ENCODE measurements around the gene CTCFL. TPM values are rescaled to one million over a fixed set of nuclear protein-coding genes. Genes with fewer than 3 reads are reported as not detected.

CTCFL gene
- total RNA-seq, 2 experiments from 2014 or later, result 0.63 TPM; not detected in 1

DNA sequence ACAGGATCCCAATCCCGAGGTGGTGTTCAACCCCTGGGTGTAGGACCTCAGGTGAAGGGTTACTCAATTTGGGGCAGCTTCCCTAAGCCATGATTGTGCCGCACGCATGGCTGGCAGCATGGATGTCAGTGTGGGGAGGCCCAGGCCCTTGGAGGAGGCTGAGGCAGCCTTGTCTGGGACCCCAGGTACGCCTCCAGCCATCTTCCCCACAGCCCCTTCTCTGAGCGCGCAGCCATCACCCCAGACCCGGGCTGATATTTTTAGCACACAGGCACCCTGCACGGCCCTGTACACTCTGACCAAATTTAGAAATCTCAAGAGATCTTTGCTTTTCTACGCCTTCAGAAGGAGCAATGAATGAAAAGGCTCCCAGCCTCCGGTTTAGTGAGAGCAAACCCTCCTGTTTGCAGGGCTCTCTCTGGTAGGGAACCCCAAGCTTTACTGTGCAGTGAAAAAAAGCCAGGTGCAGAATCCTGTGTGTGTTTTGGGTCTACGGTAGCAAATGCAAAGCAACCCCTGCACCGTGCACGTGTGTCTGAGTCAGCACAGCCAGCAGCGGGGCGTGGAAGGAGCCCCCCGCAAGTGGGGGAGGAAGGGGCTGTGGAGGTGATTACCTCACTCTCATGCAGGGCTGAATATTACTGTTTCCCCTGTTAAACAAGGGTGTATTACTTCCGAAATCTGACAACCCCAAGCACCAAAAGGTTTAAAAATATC, 44.3 kb downstream of the CTCFL start:
- peak; percentile 95 for DNase-seq (ENCODE audit: low spot score)
- peaks cover 95% of the 10 kb centered on the region for H3K4me1 ChIP-seq (ENCODE audit: insufficient read depth, low read length, poor library complexity, severe bottlenecking)
- peak overlapping the region; percentile 99 for H3K27ac ChIP-seq (ENCODE audit: low read depth, low read length, poor library complexity, severe bottlenecking)
- H3K9me2 ChIP-seq (ENCODE audit: insufficient read depth, low read length), result no peaks in the 10 kb centered on the region
- ChIA-PET POLR2A (interaction anchor here (1.0 to 6.1 kb wide), 7 partner anchors 10 to 139 kb away, joined by 3 to 92 read pairs (median 6); partner anchors contain the start of genes RBM38 and ZBP1), CTCF (ENCODE audit: unreplicated experiment) (interaction anchor here (0.6 to 1.9 kb wide), 2 partner anchors 10 to 13 kb away, joined by 3 to 9 read pairs; no protein-coding TSS in a partner anchor)
- H3K9me3 ChIP-seq (ENCODE audit: low read length), result peaks cover 3% of the 10 kb centered on the region; the same call in 1 of the 2 replicates
- no peak overlapping the region for H2AFZ ChIP-seq (ENCODE audit: low read length)
- intact Hi-C loops (cut with micrococcal nuclease; ENCODE audit: unreplicated experiment), result loop anchor here (2.0 to 5.0 kb wide), 3 partner anchors 30 to 202 kb away; no protein-coding TSS in a partner anchor
- peaks cover 10% of the 10 kb centered on the region for H3K36me3 ChIP-seq (ENCODE audit: insufficient read depth, low read length)
- peaks cover 22% of the 10 kb centered on the region for H3K79me2 ChIP-seq (ENCODE audit: insufficient read depth, low read depth, low read length)
- peak overlapping the region; percentile 98 for H3K4me2 ChIP-seq (ENCODE audit: low read length)
- BruUV-seq (replicated peaks), result no TSS peak
- no peaks in the 10 kb centered on the region for H4K20me1 ChIP-seq (ENCODE audit: insufficient read depth, low read length)
- H3K4me3 ChIP-seq (ENCODE audit: low read depth, low read length, poor library complexity, severe bottlenecking), result peak overlapping the region; percentile 62
- TF ChIP-seq, protein P1, sequence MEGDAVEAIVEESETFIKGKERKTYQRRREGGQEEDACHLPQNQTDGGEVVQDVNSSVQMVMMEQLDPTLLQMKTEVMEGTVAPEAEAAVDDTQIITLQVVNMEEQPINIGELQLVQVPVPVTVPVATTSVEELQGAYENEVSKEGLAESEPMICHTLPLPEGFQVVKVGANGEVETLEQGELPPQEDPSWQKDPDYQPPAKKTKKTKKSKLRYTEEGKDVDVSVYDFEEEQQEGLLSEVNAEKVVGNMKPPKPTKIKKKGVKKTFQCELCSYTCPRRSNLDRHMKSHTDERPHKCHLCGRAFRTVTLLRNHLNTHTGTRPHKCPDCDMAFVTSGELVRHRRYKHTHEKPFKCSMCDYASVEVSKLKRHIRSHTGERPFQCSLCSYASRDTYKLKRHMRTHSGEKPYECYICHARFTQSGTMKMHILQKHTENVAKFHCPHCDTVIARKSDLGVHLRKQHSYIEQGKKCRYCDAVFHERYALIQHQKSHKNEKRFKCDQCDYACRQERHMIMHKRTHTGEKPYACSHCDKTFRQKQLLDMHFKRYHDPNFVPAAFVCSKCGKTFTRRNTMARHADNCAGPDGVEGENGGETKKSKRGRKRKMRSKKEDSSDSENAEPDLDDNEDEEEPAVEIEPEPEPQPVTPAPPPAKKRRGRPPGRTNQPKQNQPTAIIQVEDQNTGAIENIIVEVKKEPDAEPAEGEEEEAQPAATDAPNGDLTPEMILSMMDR (conservative IDR thresholded peaks at IDR 0.05; ENCODE audit: low read length), result no peak
- no peak for TF ChIP-seq EZH2phosphoT487 (IDR thresholded peaks at IDR 0.05; ENCODE audit: borderline replicate concordance, low read depth, low read length)

DNA sequence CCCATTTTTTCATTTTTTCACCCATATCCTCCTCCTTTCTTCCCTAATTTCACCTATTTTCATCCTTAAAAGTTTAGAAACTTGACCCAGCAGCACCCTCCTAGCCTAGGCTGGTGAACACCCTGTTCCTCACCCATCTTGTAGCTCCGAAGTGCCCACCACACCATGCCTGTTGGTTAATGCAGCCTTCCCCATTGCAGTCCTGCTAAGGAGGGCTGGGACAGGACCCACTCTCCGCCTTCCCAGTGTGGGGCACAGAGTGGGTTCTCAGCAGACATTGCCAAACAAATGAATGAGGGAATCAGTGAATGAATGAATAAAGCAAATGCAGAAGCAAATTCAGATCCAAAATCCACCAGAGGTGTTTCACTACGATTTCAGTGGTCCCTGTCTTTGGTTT, 45.7 kb downstream of the CTCFL start:
- H4K20me1 ChIP-seq (ENCODE audit: insufficient read depth, low read length), result no peaks in the 10 kb centered on the region
- DNase-seq (ENCODE audit: low spot score), result no peak
- H3K9me3 ChIP-seq (ENCODE audit: low read length), result no peaks in the 10 kb centered on the region
- H3K4me3 ChIP-seq (ENCODE audit: low read depth, low read length, poor library complexity, severe bottlenecking), result no peak overlapping the region
- no peaks in the 10 kb centered on the region for H3K36me3 ChIP-seq (ENCODE audit: insufficient read depth, low read length)
- H3K9me2 ChIP-seq (ENCODE audit: insufficient read depth, low read length), result no peaks in the 10 kb centered on the region
- CTCF ChIA-PET (ENCODE audit: unreplicated experiment), result no interaction called here
- peaks cover 9% of the 10 kb centered on the region for H3K79me2 ChIP-seq (ENCODE audit: insufficient read depth, low read depth, low read length)
- intact Hi-C loops (cut with micrococcal nuclease; ENCODE audit: unreplicated experiment), result loop anchor here (5.0 kb wide), 1 partner anchor 162 kb away; no protein-coding TSS in a partner anchor
- TF ChIP-seq EZH2phosphoT487 (IDR thresholded peaks at IDR 0.05; ENCODE audit: borderline replicate concordance, low read depth, low read length), result no peak
- TF ChIP-seq, protein P1 (conservative IDR thresholded peaks at IDR 0.05; ENCODE audit: low read length), result no peak
- H3K4me2 ChIP-seq (ENCODE audit: low read length), result peak overlapping the region; percentile 98; the same call in 1 of the 2 replicates
- H3K4me1 ChIP-seq (ENCODE audit: insufficient read depth, low read length, poor library complexity, severe bottlenecking), result peaks cover 98% of the 10 kb centered on the region
- no TSS peak for BruUV-seq (replicated peaks)
- peak overlapping the region; percentile 84; the same call in 1 of the 2 replicates for H2AFZ ChIP-seq (ENCODE audit: low read length)
- peak overlapping the region; percentile 99 for H3K27ac ChIP-seq (ENCODE audit: low read depth, low read length, poor library complexity, severe bottlenecking)
- POLR2A ChIA-PET, result interaction anchor here (1.0 to 6.1 kb wide), 2 partner anchors 9 to 31 kb away, joined by 3 to 92 read pairs; no protein-coding TSS in a partner anchor

Data from OCI-LY7 (cell line).